Stimulated activated naive CD4-positive, alpha-beta T cell treated with Interleukin-2 at 50 U/mL for 16 hours (primary cell): ENCODE measurements around the gene RHOG.
A peak's percentile ranks its signal among the peaks of the same experiment; 100 is the strongest.

Source experiments
- DNase-seq: peaks from one replicate; lab custom pipeline; 2025; lab: John Stamatoyannopoulos, UW

The RHOG gene

GRCh38 chr11:3859373-3859881, 18.7 kb upstream of the RHOG start:
- DNase-seq = no peak

GRCh38 chr11:3857628-3858027, 16.9 kb upstream of the RHOG start:
- DNase-seq = no peak

- DNase-seq = no peak
Measured at GRCh38 chr11:3856856-3857553, 16.2 kb upstream of the RHOG start.

GRCh38 chr11:3855808-3856491, 15.2 kb upstream of the RHOG start:
- DNase-seq = peak; percentile 29

- peak; percentile 98 for DNase-seq
Measured at GRCh38 chr11:3854977-3855807, 14.4 kb upstream of the RHOG start, which contains the start of gene STIM1. TSS of gene STIM1 (plus strand) at chr11:3855664. CDS start at chr11:3856271, 607 bp downstream.

- DNase-seq = no peak
Measured at GRCh38 chr11:3854660-3854976, 13.9 kb upstream of the RHOG start.

- DNase-seq = peak; percentile 56
Measured at GRCh38 chr11:3853899-3854659, 13.3 kb upstream of the RHOG start.

GRCh38 chr11:3853545-3853842, 12.7 kb upstream of the RHOG start:
- DNase-seq = no peak

- no peak for DNase-seq
Measured at GRCh38 chr11:3849297-3849874, 8.6 kb upstream of the RHOG start.

GRCh38 chr11:3845670-3846069, 4.9 kb upstream of the RHOG start:
- DNase-seq = no peak

- DNase-seq = no peak
Measured at GRCh38 chr11:3845246-3845645, 4.5 kb upstream of the RHOG start.

- no peak for DNase-seq
Measured at GRCh38 chr11:3843326-3843725, 2.6 kb upstream of the RHOG start.

- DNase-seq = peak; percentile 97
Measured at GRCh38 chr11:3841426-3842350, 929 bp upstream of the RHOG start.

GRCh38 chr11:3840004-3840869, 522 bp downstream of the RHOG start:
- peak; percentile 47 for DNase-seq

GRCh38 chr11:3838504-3838903, 2.3 kb downstream of the RHOG start:
- DNase-seq = no peak

GRCh38 chr11:3837793-3838192, 3.0 kb downstream of the RHOG start:
- DNase-seq = no peak

- DNase-seq = no peak
Measured at GRCh38 chr11:3836903-3837302, 3.9 kb downstream of the RHOG start.

- DNase-seq = no peak
Measured at GRCh38 chr11:3835751-3836150, 5.0 kb downstream of the RHOG start.

- no peak for DNase-seq
Measured at GRCh38 chr11:3834664-3835461, 5.9 kb downstream of the RHOG start.
